Mucosa of descending colon (tissue), 3 donors: ENCODE data around the gene TMEM232. TPM values are rescaled to one million over a fixed set of nuclear protein-coding genes. Genes with fewer than 3 reads are reported as not detected.

Source experiments
- ATAC-seq: fragments of 200-7000 bp; cut with Tn5 transposase; one replicate; pipeline ENCODE4 v1.9.1; 2020; ENCODE audit warnings: mild to moderate bottlenecking, moderate library complexity
- DNase-seq, 3 donors: peaks; one replicate each; pipeline ENCODE4 v3.0.0-alpha.2; 2020
- H3K36me3 ChIP-seq: fragments of 200-600 bp; one replicate; pipeline ENCODE4 v1.8.0; 2021; ENCODE audit warnings: low read depth, mild to moderate bottlenecking
- H3K4me1 ChIP-seq: fragments of 200-600 bp; one replicate; pipeline ENCODE4 v1.8.0; 2021; ENCODE audit warnings: low read depth, mild to moderate bottlenecking
- H3K4me3 ChIP-seq: fragments of 200-600 bp; one replicate; pipeline ENCODE4 v1.8.0; 2021; ENCODE audit warnings: mild to moderate bottlenecking
- H3K9me3 ChIP-seq: fragments of 200-600 bp; one replicate; pipeline ENCODE4 v1.8.0; 2021; ENCODE audit warnings: mild to moderate bottlenecking
- intact Hi-C, 2 donors: fragments of 100-400 bp; cut with DNase I in 1 of 2; cut with micrococcal nuclease in 1 of 2; formaldehyde crosslinking; loops; one replicate each; pipeline versions ENCODE4 v1.11.0 to v1.11.1; 2022; cut with DNase I, micrococcal nuclease
- total RNA-seq, 3 donors: library from RNA; stranded (reverse); fragmentation: NEBNext Ultra II Directional in 2 of 3; extraction: Animal tissue kit (Norgen Biotek cat#: 25700) in 2 of 3; gene quantifications; one replicate each; pipeline versions ENCODE4 v1.2.1 to v1.2.4, GENCODE V29; 2021 to 2023
- TF ChIP-seq, protein P1 (sequence below): fragments of 200-600 bp; IDR thresholded peaks from one replicate; pipeline ENCODE4 v1.8.0; 2022; ENCODE audit warnings: antibody characterized with exemption, mild to moderate bottlenecking
- donor health status: DM: no; HTN: no; CAD: no; lungs with moderate emphysema.
- donor health status: DM: no; HTN: no; CAD: no.
- donor health status: DM: no; HTN: yes; CAD: no.

Gene TMEM232
- total RNA-seq, 3 donors from 2014 or later, result 1.0 to 3.9 (median 3.0) TPM

DNA sequence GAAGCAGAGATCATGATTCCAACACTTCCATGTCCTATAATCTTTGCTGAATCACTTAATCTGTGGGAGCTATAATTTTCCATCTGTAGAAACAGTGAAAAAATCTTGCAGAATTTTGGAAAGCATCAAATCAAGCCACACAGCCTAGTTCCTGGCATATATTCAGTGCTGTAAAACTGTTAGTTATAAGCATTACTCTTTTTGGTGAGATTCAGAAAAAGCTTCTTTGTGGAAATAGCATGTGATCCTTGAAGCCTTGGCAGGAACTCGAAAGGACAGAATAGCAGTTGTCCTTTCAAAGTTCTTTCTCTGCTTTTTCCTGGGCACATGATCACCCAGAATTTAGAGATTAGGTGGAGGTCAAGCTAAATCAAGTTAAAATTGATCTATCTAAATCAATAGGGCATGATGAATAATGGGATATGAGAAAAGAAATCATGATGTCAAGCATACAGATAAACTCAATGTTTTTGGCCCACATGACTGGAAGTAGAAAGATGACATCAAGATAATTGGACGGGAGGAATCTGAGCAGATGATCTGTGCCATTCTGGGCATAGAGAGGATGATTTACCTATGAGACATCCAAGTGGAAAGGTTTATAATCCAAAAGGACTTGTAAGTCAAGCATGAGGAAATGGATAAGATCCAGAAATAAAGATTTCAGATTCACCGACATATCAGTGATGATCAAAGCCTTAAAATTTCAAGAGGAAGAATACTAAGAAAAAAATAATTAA lies 73.1 kb downstream of the TMEM232 start:
- Histone ChIP-seq H3K9me3 (no peaks in the 10 kb centered on the region), H3K4me1 (no peaks in the 10 kb centered on the region)

DNA sequence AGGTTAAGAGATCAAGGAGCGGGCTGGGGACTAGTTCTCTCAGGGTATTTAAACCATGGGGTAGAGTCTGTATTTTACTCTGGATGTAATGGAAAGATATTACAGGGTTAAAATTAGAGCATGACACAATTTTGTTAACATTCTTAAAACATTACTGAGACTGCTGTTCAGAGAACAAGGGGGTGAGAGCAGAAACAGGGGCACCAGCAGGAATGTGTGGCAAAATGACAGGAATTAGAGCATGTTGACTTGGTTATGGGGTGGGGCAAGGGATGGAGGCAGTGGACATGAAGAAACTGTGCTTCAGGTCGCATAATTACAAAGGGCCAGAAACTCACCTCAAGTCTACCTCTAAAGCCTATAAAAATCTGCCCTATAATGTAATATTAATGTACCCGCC lies 75.0 kb downstream of the TMEM232 start:
- H3K4me3 ChIP-seq, result no peak overlapping the region
- no peak for DNase-seq
- ATAC-seq, result no peak
- H3K4me1 ChIP-seq, result no peaks in the 10 kb centered on the region
- intact Hi-C loops, result no loop called here
- H3K36me3 ChIP-seq, result no peaks in the 10 kb centered on the region
- no peaks in the 10 kb centered on the region for H3K9me3 ChIP-seq
- TF ChIP-seq, protein P1, sequence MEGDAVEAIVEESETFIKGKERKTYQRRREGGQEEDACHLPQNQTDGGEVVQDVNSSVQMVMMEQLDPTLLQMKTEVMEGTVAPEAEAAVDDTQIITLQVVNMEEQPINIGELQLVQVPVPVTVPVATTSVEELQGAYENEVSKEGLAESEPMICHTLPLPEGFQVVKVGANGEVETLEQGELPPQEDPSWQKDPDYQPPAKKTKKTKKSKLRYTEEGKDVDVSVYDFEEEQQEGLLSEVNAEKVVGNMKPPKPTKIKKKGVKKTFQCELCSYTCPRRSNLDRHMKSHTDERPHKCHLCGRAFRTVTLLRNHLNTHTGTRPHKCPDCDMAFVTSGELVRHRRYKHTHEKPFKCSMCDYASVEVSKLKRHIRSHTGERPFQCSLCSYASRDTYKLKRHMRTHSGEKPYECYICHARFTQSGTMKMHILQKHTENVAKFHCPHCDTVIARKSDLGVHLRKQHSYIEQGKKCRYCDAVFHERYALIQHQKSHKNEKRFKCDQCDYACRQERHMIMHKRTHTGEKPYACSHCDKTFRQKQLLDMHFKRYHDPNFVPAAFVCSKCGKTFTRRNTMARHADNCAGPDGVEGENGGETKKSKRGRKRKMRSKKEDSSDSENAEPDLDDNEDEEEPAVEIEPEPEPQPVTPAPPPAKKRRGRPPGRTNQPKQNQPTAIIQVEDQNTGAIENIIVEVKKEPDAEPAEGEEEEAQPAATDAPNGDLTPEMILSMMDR, result no peak

More for the DNA sequence above, 73.1 kb downstream of the TMEM232 start:
- intact Hi-C loops, result no loop called here
- ATAC-seq (no peak), DNase-seq (no peak)
- TF ChIP-seq, protein P1, result no peak
- Histone ChIP-seq H3K4me3 (no peak overlapping the region), H3K36me3 (no peaks in the 10 kb centered on the region)

DNA sequence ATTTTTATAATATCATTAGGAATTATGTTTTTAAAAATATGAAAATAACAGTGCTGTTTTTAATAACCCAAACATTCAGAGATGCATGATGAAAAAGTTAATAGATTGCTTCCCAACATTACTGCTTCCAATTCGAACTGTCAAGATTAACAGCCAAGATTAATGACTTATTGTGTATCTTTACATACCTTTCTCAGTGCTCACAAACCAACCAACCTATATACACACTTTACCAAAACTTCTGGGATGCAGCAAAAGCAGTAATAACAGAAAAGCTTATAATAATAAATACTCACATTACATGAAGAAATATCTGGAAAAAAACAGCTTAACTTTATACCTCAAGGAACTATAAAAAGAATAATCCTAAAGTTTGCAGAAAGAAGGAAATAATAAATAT lies 82.1 kb downstream of the TMEM232 start:
- no peak for DNase-seq
- Histone ChIP-seq H3K9me3 (no peaks in the 10 kb centered on the region), H3K36me3 (no peaks in the 10 kb centered on the region), H3K4me1 (no peaks in the 10 kb centered on the region), H3K4me3 (no peak overlapping the region)
- TF ChIP-seq, protein P1, result no peak
- intact Hi-C loops, result no loop called here
- ATAC-seq, result no peak

DNA sequence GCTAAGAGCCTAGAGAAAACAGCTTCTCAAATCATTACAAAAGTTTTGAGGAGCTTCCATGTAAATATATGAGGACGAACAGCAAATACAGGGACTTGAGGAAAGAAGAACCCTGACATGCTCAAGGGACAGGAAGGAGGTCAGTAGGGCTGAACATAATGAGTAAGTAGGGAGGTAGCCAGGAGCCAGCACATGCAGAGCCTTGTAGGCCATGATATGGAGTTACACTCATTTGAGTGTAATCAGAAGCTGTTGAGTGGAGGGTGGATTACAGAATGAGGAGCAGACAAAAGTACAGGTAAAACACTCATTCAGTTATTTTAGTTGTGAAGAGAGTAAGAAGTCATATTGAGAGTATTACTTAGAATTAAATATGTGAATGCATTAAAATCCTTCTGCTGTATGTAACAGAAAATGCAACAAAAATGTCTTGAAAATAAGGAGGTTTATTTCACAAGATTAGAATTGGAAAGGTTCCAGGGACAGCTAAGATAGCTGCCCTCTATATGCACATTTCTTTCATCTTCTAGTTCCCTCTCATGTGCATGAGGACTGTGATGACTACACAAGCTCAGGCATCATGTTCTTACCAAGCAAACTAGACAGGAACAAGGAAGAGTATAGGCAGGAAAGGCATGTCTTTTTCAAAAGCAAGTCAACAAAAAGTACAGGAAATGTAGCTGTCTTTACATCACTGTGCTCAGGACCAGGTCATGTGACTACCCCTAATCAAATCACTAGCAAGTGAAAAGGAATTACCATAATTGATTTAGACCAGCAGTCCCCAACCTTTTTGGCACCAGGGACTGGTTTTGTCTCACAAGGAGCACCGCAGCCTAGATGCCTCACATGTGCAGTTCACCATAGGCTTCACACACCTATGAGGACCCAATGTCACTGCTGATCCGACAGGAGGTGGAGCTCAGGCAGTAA lies 87.2 kb downstream of the TMEM232 start:
- DNase-seq (no peak), ATAC-seq (no peak)
- Histone ChIP-seq H3K4me1 (no peaks in the 10 kb centered on the region), H3K9me3 (no peaks in the 10 kb centered on the region), H3K4me3 (no peak overlapping the region), H3K36me3 (no peaks in the 10 kb centered on the region)
- TF ChIP-seq, protein P1, result no peak
- intact Hi-C loops, result no loop called here

DNA sequence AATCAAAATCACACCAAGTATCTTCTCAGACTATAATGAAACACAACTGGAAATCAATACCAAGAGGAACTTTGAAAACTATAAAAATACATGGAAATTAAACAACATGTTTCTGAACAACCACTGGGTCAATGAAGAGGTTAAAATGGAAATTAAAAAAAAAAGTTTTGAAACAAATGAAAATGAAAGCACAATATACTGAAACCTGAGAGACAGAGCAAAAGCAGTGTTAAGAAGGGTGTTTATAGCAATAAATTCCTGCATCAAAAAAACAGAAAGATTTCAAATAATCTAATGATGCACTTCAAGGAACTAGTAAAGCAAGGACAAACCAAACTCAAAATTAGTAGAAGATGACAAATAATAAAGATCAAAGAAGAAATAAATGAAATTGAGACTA lies 92.0 kb downstream of the TMEM232 start:
- ATAC-seq (no peak), DNase-seq (no peak)
- intact Hi-C loops, result no loop called here
- Histone ChIP-seq H3K4me1 (no peaks in the 10 kb centered on the region), H3K4me3 (no peak overlapping the region), H3K9me3 (no peaks in the 10 kb centered on the region), H3K36me3 (no peaks in the 10 kb centered on the region)
- TF ChIP-seq, protein P1, result no peak
